ENCODE results near the gene FAM167B. TPM values are rescaled to one million over a fixed set of nuclear protein-coding genes. Genes with fewer than 3 reads are reported as not detected.

FAM167B gene
- total RNA-seq, 1 experiment from 2014 or later: 5.8 TPM

Other genes with a start within 250 kb of the FAM167B start
- 58.0 and 70.0 TPM in 2 replicates for gene KHDRBS1, start 233.4 kb upstream of the FAM167B start, total RNA-seq (2014; rRNA removed; shearing (Covaris generic))
- 1.5 and 3.0 TPM in 2 replicates for gene TMEM39B, start 174.3 kb upstream of the FAM167B start, total RNA-seq (2014; rRNA removed; shearing (Covaris generic))
- 35.5 and 37.8 TPM in 2 replicates for gene KPNA6, start 139.2 kb upstream of the FAM167B start, total RNA-seq (2014; rRNA removed; shearing (Covaris generic))
- gene TXLNA, start 67.5 kb upstream of the FAM167B start, total RNA-seq (2014; rRNA removed; shearing (Covaris generic)): 22.1 and 24.6 TPM in 2 replicates
- 5.7 and 9.1 TPM in 2 replicates for gene CCDC28B, start 46.6 kb upstream of the FAM167B start, total RNA-seq (2014; rRNA removed; shearing (Covaris generic))
- 0.45 TPM in 1 of 2 replicates, not detected in the other for gene IQCC, start 41.6 kb upstream of the FAM167B start, total RNA-seq (2014; rRNA removed; shearing (Covaris generic))
- gene DCDC2B, start 38.1 kb upstream of the FAM167B start, total RNA-seq (2014; rRNA removed; shearing (Covaris generic)): not detected in 2 replicates
- gene TMEM234, start 24.9 kb upstream of the FAM167B start, total RNA-seq (2014; rRNA removed; shearing (Covaris generic)): 3.6 and 5.5 TPM in 2 replicates
- gene EIF3I, start 24.8 kb upstream of the FAM167B start, total RNA-seq (2014; rRNA removed; shearing (Covaris generic)): 283 and 299 TPM in 2 replicates
- not detected in 2 replicates for gene LCK, start 4.0 kb downstream of the FAM167B start, total RNA-seq (2014; rRNA removed; shearing (Covaris generic))
- 61.0 and 61.8 TPM in 2 replicates for gene HDAC1, start 44.9 kb downstream of the FAM167B start, total RNA-seq (2014; rRNA removed; shearing (Covaris generic))
- 91.0 and 91.1 TPM in 2 replicates for gene MARCKSL1, start 89.0 kb downstream of the FAM167B start, total RNA-seq (2014; rRNA removed; shearing (Covaris generic))
- gene FAM229A, start 115.3 kb downstream of the FAM167B start, total RNA-seq (2014; rRNA removed; shearing (Covaris generic)): 0.34 and 0.45 TPM in 2 replicates
- 0.24 TPM in 1 of 2 replicates, not detected in the other for gene TSSK3, start 115.3 kb downstream of the FAM167B start, total RNA-seq (2014; rRNA removed; shearing (Covaris generic))
- 40.6 and 53.1 TPM in 2 replicates for gene BSDC1, start 147.2 kb downstream of the FAM167B start, total RNA-seq (2014; rRNA removed; shearing (Covaris generic))
- gene ZBTB8B, start 217.8 kb downstream of the FAM167B start, total RNA-seq (2014; rRNA removed; shearing (Covaris generic)): 0.02 and 0.07 TPM in 2 replicates

Data from A172 (cell line).